Left lobe of liver (tissue), 2 donors: ENCODE results near the gene OSMR. TPM values are rescaled to one million over a fixed set of nuclear protein-coding genes. Genes with fewer than 3 reads are reported as not detected.

Experiments used
- ATAC-seq: fragments of 200-7000 bp; cut with Tn5 transposase; one replicate; pipeline ENCODE4 v1.9.1; 2020; ENCODE audit warnings: mild to moderate bottlenecking, moderate library complexity
- DNase-seq: peaks from one replicate; pipeline ENCODE4 v3.0.0-alpha.2; 2020; ENCODE audit warnings: low spot score
- total RNA-seq: library from RNA; stranded (reverse); gene quantifications from one replicate; pipeline ENCODE4 v1.2.1, GENCODE V29; 2021
- donor health status: DM: no; HTN: no; CAD: no; lungs with moderate emphysema.
- donor health status: DM: no; HTN: yes; CAD: no.

The OSMR gene
- total RNA-seq, 1 donor from 2014 or later: 4.4 TPM

GRCh38 chr5:38870595-38870994 lies 24.8 kb downstream of the OSMR start:
- ATAC-seq (no peak), DNase-seq (no peak)

DNA sequence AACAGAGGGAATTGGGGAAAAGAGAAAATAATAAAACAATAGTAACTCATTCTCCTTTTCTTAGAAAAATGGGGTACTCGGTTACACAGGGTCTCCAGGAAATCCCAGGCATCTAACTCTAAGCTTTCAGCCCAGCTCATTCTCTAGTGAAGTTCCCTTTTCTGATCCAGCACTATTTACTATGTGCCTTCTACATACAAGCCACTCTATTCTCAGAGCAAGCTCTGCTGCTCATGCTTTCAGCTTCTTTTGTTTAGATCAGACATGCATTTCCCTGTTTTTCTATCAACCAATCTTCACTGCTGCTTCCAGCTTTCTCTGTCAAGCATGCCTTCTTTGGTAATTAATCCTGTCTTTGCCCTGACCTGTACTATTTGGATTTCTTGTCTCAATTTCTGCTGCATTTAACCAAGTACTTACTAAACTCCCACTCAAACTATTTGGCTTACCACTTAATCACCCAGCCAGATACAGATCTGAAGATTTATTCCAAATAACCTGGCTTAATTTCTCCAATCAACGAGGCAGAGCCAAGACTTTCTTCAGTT lies 25.3 kb downstream of the OSMR start:
- ATAC-seq: no peak
- DNase-seq: no peak

DNA sequence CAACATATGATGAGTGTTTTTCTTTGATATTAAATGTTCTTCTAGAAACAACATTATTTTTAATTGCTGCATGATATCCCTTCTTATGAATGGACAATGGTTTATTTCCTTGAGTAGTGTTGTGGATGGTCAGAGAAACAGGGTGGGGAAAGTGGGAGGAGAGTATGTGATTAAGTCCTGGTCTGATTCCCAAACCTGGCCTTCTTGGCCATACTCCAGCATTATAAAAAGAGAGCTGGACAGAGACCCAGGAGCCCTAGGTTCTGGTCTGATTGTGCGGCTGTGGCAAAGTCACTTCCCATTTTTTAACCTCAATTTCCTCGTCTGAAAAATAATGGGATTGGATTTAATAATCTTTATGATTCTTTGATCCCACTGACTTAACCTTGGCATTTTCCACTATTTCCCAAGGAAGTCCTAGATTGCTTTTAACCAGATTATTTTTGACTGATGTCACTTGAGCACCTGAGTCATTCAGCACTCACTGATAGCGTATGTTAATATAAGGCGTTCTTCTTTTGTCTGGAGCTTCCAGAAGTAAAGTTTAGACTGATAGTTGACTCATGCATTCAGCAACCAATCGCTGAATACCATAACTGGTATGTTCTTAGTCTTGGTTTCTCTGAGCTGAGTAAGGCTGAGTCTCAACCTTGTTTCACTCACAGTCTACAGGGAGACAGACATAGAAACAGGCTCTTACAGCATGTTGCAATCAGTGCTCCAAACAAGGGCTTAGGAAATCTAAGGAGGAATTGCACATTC lies 26.2 kb downstream of the OSMR start:
- ATAC-seq (no peak), DNase-seq (no peak)

GRCh38 chr5:38872826-38873225 lies 27.0 kb downstream of the OSMR start:
- ATAC-seq (no peak), DNase-seq (no peak)

DNA sequence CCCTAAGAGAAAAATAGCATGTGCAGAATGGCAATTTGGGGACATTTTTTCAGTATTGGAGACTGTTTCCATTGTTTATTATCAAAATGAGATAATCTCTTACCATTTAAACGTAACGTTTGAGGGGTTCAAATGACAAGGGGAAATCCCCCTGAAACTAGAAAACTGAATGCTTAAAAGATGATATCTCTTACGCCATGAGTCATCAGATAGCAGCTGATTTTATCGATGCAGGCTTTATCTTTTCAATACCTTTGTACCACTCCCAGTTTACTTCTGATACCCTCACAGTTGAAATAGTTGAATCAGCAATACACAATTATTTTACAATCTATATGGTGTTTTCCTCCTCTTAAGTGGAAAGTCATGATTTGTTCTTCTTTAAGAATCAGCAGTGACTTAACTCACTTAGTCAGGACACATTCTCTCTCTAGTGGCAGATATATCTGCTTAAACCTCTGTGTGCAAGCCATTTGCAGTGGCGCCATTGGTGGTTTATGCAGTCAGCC lies 29.2 kb downstream of the OSMR start:
- DNase-seq (no peak), ATAC-seq (no peak)

DNA sequence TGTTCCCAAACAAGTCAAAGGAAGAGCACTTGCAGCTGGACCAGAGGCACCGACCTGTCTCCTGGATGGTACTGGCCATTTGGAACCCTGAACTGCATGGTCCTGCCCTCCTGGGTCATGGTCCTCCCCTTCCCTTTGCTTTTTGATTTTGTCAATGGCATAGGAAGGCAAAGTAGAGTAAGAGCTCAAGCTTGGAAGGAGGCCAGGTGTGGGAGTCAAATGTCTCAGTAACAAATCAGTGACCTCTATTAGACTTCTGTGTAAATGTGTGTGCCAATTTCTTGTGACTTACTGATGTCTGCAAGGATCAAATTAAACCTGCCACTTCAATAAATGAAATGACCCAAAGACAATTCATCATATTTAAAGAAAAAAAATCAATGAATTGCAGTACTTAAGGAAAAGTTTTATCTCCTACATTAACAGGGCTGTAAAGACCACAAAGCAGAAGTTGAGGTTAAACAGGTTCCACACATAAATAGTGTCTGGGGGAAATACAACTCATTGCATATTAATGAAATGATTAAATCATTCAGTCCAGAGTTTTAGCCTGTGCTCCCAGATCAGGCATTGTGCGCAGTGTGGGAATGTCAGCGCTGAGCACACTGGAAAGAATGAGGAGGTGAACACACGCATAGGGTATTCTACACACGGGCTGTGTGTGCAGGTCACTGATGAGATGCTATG lies 32.7 kb downstream of the OSMR start:
- no peak for DNase-seq
- no peak for ATAC-seq

DNA sequence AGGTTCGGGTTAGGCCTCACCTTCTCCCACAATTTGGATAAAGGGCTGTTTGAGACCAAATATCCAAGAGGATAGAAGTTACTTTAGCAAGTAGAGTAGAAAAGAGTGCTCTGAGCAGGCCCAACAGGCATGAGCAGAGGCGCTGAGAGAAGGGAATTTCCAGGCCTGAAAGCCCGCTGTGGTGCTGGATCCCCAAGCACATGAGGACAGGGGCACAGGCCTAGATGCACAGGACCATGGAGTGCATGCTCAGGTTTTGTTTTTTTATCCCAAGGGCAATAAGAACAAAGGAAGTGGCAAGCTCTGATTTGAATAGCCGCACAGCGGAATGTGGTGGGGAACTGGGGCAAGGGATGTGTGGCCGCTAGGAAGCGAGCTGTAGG lies 33.3 kb downstream of the OSMR start:
- ATAC-seq: no peak
- DNase-seq: no peak

DNA sequence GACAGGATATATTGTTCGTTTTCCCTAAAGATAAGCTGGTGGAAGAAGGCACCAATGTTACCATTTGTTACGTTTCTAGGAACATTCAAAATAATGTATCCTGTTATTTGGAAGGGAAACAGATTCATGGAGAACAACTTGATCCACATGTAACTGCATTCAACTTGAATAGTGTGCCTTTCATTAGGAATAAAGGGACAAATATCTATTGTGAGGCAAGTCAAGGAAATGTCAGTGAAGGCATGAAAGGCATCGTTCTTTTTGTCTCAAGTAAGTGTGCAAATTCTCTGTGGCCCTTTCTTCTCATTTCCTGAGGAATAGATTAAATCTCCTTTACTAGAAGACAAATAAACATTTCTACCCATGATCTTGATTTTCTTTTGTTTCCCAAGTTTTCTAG lies 38.0 kb downstream of the OSMR start:
- DNase-seq (no peak), ATAC-seq (no peak)

DNA sequence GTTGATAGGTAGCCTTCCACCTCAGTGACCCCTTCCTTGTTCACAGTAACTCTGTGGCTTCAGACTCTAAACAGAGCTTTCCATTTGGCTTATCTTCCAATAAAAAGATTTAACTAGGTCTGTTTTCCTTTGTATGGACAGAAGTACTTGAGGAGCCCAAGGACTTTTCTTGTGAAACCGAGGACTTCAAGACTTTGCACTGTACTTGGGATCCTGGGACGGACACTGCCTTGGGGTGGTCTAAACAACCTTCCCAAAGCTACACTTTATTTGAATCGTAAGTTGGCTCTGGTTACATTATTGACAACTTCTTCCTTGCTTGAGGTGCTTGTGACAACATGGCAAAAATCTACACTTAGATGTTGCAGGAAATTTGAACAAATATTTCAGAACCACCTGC lies 39.4 kb downstream of the OSMR start:
- ATAC-seq: no peak
- DNase-seq: no peak

- ATAC-seq (no peak), DNase-seq (no peak)
Observed at GRCh38 chr5:38888041-38888440, 42.2 kb downstream of the OSMR start.

GRCh38 chr5:38889424-38889823 lies 43.6 kb downstream of the OSMR start:
- no peak for ATAC-seq
- DNase-seq: no peak

DNA sequence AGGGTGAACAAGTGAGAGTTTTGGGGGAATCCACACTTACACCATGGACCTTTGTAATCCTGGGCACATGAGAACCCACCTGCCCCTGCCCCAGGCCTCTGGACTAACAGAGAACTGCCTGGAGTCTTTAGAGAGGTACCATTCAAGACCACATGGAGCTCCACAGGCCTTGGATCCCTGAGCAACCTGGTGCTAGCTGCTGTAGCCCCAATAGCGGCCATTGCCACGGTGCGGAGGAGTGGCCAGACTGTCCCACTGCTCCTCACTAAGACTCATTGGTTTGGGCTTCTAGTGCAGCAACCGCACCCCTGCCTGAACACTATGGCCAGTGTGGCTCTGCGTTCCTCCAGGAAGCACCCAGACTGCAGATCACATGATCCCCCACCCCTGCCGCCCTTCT lies 45.8 kb downstream of the OSMR start:
- ATAC-seq: no peak

GRCh38 chr5:38892363-38892762 lies 46.6 kb downstream of the OSMR start:
- ATAC-seq (no peak), DNase-seq (no peak)

More for the DNA sequence above, 45.8 kb downstream of the OSMR start:
- DNase-seq: no peak

DNA sequence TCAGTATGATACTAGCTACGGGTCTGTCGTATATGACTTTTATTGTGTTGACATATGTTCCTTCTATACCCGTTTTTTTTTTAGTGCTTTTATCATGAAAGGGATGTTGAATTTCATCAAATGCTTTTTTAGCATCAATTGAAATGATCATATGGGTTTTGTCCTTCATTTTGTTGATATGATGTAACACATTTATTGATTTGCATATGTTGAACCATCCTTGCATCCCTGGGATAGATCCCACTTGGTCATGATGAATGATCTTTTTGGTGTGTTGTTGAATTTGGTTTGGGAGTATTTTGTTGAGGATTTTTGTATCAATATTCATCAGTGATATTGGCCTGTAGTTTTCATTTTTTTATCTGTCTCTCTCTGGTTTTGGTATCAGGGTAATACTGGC lies 50.9 kb downstream of the OSMR start:
- no peak for DNase-seq
- ATAC-seq: no peak

DNA sequence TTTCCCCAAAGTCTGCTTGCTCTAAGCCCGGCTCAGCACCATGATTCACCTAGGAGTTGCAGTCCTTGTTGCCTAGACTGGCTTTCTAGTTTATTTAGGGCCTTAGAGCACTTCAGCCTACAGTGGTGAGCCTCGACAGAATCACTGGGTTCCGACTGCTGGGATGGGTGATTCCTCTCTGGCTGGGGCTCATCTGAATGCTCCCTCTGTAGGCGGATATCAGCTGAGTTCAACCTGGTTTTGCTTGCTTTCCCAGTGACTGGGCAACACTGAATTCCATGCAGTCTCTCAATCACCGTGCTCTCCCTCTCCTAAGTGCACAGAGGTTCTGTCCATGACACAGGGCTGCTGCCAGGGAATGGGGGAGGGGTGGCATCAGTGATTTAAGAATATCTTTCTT lies 54.1 kb downstream of the OSMR start:
- ATAC-seq: no peak

DNA sequence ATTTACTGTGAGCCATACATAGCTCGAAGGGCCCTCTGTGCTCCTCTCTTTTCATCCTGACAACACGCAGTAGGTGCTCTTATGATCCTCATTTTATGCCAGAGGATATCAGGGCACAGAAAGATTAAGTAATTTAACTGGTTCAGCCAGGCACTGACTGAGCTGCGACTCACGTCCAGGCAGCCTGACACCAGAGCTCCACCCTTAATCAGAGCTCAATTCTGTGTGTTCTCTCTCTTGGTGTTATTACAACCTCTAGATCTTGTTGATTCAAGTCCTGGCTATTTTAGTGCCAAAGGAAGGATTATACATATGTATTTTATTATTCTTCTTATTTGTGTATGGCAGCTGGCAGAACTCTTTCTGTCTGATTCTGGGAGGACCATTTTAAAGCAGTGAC lies 59.7 kb downstream of the OSMR start:
- DNase-seq (no peak), ATAC-seq (no peak)

More for the DNA sequence above, 54.1 kb downstream of the OSMR start:
- no peak for DNase-seq

GRCh38 chr5:38906503-38906902 lies 60.7 kb downstream of the OSMR start:
- DNase-seq (no peak), ATAC-seq (no peak)

GRCh38 chr5:38911933-38912332 lies 66.1 kb downstream of the OSMR start:
- no peak for DNase-seq

GRCh38 chr5:38913714-38914113 lies 67.9 kb downstream of the OSMR start:
- ATAC-seq (no peak), DNase-seq (no peak)

More at GRCh38 chr5:38911933-38912332, 66.1 kb downstream of the OSMR start:
- ATAC-seq: no peak

DNA sequence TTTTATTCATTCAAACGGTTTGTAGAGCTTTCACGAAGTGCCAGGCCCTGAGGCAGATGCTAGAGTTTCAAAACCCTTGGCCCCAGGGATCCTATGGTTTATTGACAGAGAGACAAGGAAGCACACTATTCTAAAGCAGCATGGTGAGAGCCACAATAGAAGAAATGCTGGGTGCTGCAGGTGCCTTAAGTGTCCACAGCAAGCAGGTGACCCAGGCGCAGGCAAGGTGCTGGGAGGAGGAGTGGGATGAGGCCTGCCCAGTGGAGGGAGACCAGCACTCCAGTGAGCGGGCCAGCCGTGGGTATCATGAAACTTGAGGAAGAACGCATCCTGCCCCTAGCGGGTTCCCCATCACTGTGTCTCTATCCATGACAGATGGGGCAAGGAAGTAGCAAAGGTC lies 71.0 kb downstream of the OSMR start:
- DNase-seq: no peak
- no peak for ATAC-seq

GRCh38 chr5:38921174-38921573 lies 75.4 kb downstream of the OSMR start:
- no peak for DNase-seq
- no peak for ATAC-seq

DNA sequence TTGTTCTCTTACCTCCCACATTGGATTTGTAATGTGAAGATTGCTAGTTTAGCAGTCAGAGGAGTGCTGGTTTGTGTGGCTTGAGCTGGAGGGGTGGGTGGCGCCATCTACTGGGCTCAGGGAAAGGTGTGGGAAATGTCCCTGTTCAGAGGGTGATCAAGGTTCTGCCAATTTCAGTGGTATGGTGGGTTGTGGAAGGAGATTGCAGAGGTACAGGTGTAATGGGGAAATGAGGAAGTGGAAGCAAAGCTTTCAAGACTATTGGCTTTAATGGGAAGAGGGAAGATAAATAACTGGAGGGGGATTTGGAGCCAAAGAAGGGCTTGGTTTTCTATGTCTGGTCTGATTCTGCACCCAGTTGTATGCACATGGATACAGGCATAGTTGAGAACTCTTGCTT lies 76.4 kb downstream of the OSMR start:
- peak; percentile 89 for ATAC-seq
- peak; percentile 53 for DNase-seq
